ENCODE measurements around the gene PDC.
"Not testable (repeated sequence)": the region's sequence is repeated elsewhere in the genome, so short reads cannot be mapped to it uniquely, and the experiment has no call there.

The PDC gene

GRCh38 chr1:186473047-186473446 lies 12.1 kb upstream of the PDC start:
- no peak for TF ChIP-seq EZH2phosphoT487 (IDR thresholded peaks at IDR 0.05; ENCODE audit: low read depth)
- TF ChIP-seq, protein P1, sequence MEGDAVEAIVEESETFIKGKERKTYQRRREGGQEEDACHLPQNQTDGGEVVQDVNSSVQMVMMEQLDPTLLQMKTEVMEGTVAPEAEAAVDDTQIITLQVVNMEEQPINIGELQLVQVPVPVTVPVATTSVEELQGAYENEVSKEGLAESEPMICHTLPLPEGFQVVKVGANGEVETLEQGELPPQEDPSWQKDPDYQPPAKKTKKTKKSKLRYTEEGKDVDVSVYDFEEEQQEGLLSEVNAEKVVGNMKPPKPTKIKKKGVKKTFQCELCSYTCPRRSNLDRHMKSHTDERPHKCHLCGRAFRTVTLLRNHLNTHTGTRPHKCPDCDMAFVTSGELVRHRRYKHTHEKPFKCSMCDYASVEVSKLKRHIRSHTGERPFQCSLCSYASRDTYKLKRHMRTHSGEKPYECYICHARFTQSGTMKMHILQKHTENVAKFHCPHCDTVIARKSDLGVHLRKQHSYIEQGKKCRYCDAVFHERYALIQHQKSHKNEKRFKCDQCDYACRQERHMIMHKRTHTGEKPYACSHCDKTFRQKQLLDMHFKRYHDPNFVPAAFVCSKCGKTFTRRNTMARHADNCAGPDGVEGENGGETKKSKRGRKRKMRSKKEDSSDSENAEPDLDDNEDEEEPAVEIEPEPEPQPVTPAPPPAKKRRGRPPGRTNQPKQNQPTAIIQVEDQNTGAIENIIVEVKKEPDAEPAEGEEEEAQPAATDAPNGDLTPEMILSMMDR (IDR thresholded peaks at IDR 0.05; ENCODE audit: low read depth, low read length): 0 out of 2 replicates have a peak, but pooled peaks have one; percentile 8
- H3K4me2 ChIP-seq (ENCODE audit: low read length): peak overlapping the region; percentile 21
- no peak overlapping the region for H2AFZ ChIP-seq (ENCODE audit: low read depth, low read length)
- peaks cover 22% of the 10 kb centered on the region for H3K4me1 ChIP-seq (ENCODE audit: low read length)
- no peaks in the 10 kb centered on the region for H3K27me3 ChIP-seq (ENCODE audit: low read depth, low read length)
- H3K36me3 ChIP-seq (replicated peaks; ENCODE audit: low read depth, low read length): no peaks in the 10 kb centered on the region
- H3K9ac ChIP-seq (ENCODE audit: low read length): no peak overlapping the region
- H3K4me3 ChIP-seq (ENCODE audit: low read length): no peak overlapping the region
- peak overlapping the region; percentile 16; the same call in 1 of the 2 replicates for H3K27ac ChIP-seq (ENCODE audit: low read length)
- H4K20me1 ChIP-seq (ENCODE audit: insufficient read depth, low read length): no peaks in the 10 kb centered on the region
- no peaks in the 10 kb centered on the region for H3K79me2 ChIP-seq (ENCODE audit: low read length)
- H3K9me3 ChIP-seq (ENCODE audit: insufficient read depth, low read length): no peaks in the 10 kb centered on the region

- H3K27me3 ChIP-seq (ENCODE audit: low read depth, low read length): no peaks in the 10 kb centered on the region
- H3K27ac ChIP-seq (ENCODE audit: low read length): peak overlapping the region; percentile 50
- peaks cover 17% of the 10 kb centered on the region for H3K4me1 ChIP-seq (ENCODE audit: low read length)
- no peaks in the 10 kb centered on the region for H4K20me1 ChIP-seq (ENCODE audit: insufficient read depth, low read length)
- H3K79me2 ChIP-seq (ENCODE audit: low read length): no peaks in the 10 kb centered on the region
- peak overlapping the region; percentile 1; the same call in 1 of the 2 replicates for H3K4me3 ChIP-seq (ENCODE audit: low read length)
- H2AFZ ChIP-seq (ENCODE audit: low read depth, low read length): no peak overlapping the region
- peaks cover 7% of the 10 kb centered on the region for H3K36me3 ChIP-seq (replicated peaks; ENCODE audit: low read depth, low read length)
- H3K9ac ChIP-seq (ENCODE audit: low read length): no peak overlapping the region
- no peak for TF ChIP-seq EZH2phosphoT487 (IDR thresholded peaks at IDR 0.05; ENCODE audit: low read depth)
- TF ChIP-seq, protein P1 (IDR thresholded peaks at IDR 0.05; ENCODE audit: low read depth, low read length): no peak
- 0 out of 2 replicates have a peak, but pooled peaks cover 5% of the 10 kb centered on the region for H3K9me3 ChIP-seq (ENCODE audit: insufficient read depth, low read length)
- peak overlapping the region; percentile 33 for H3K4me2 ChIP-seq (ENCODE audit: low read length)
Measured at GRCh38 chr1:186465946-186466345, 5.0 kb upstream of the PDC start.

DNA sequence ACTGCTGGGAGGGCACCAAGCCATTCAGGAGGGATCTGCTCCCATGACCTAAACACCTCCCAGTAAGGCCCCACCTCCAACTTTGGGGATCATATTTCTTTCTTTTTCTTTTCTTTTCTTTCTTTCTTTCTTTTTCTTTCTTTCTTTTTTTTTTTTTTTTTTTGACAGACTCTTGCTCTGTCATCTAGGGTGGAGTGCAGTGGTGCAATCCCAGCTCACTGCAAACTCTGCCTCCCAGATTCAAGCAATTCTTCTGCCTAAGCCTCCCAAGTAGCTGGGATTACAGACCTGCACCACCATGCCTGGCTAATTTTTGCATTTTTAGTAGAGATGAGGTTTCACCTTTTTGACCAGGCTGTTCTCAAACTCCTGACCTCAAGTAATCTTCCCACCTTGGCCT lies 4.6 kb upstream of the PDC start:
- Histone ChIP-seq H3K4me1 (ENCODE audit: low read length) (peaks cover 17% of the 10 kb centered on the region), H3K27ac (ENCODE audit: low read length) (peak overlapping the region; percentile 50), H3K4me2 (ENCODE audit: low read length) (peak overlapping the region; percentile 33)
- H3K36me3 ChIP-seq (replicated peaks; ENCODE audit: low read depth, low read length); H3K9me3 ChIP-seq (ENCODE audit: insufficient read depth, low read length); H2AFZ ChIP-seq (ENCODE audit: low read depth, low read length); H4K20me1 ChIP-seq (ENCODE audit: insufficient read depth, low read length); H3K9ac ChIP-seq (ENCODE audit: low read length); H3K4me3 ChIP-seq (ENCODE audit: low read length); H3K27me3 ChIP-seq (ENCODE audit: low read depth, low read length); H3K79me2 ChIP-seq (ENCODE audit: low read length): not testable (repeated sequence)

GRCh38 chr1:186463926-186464325 lies 3.0 kb upstream of the PDC start:
- 0 out of 2 replicates have a peak, but pooled peaks cover 5% of the 10 kb centered on the region for H3K9me3 ChIP-seq (ENCODE audit: insufficient read depth, low read length)
- H3K79me2 ChIP-seq (ENCODE audit: low read length): no peaks in the 10 kb centered on the region
- H3K4me1 ChIP-seq (ENCODE audit: low read length): peaks cover 17% of the 10 kb centered on the region
- no peak overlapping the region for H3K4me2 ChIP-seq (ENCODE audit: low read length)
- no peak overlapping the region for H2AFZ ChIP-seq (ENCODE audit: low read depth, low read length)
- no peak overlapping the region for H3K4me3 ChIP-seq (ENCODE audit: low read length)
- no peaks in the 10 kb centered on the region for H4K20me1 ChIP-seq (ENCODE audit: insufficient read depth, low read length)
- H3K9ac ChIP-seq (ENCODE audit: low read length): no peak overlapping the region
- TF ChIP-seq EZH2phosphoT487 (IDR thresholded peaks at IDR 0.05; ENCODE audit: low read depth): no peak
- TF ChIP-seq, protein P1 (IDR thresholded peaks at IDR 0.05; ENCODE audit: low read depth, low read length): no peak
- peaks cover 7% of the 10 kb centered on the region for H3K36me3 ChIP-seq (replicated peaks; ENCODE audit: low read depth, low read length)
- no peaks in the 10 kb centered on the region for H3K27me3 ChIP-seq (ENCODE audit: low read depth, low read length)
- H3K27ac ChIP-seq (ENCODE audit: low read length): no peak overlapping the region

Data from OCI-LY3 (cell line).